GM19193 (cell line): ENCODE measurements around the gene CD3G.
A peak's percentile ranks its signal among the peaks of the same experiment; 100 is the strongest.

ENCODE experiments used
- POLR2A ChIP-seq: IDR thresholded peaks from 4 replicates; pipeline ENCODE4 v1.6.1; 2011; ENCODE audit not compliant: insufficient read depth, insufficient read length; ENCODE audit errors: extremely low read depth

Gene CD3G

GRCh38 chr11:118343248-118343647 lies 896 bp upstream of the CD3G start:
- TF ChIP-seq POLR2A: no peak

GRCh38 chr11:118349475-118349874 lies 5.3 kb downstream of the CD3G start:
- no peak for TF ChIP-seq POLR2A

GRCh38 chr11:118353084-118353710 lies 9.1 kb downstream of the CD3G start:
- TF ChIP-seq POLR2A: no peak

GRCh38 chr11:118358071-118358470 lies 13.9 kb downstream of the CD3G start:
- TF ChIP-seq POLR2A: no peak

GRCh38 chr11:118359295-118359958 lies 15.3 kb downstream of the CD3G start, which contains the start of gene UBE4A:
UBE4A (plus strand) TSS chr11:118359600; CDS start chr11:118365081, 5,481 bp downstream.
- peak; percentile 97 for TF ChIP-seq POLR2A

GRCh38 chr11:118364956-118365615 lies 20.9 kb downstream of the CD3G start:
- no peak for TF ChIP-seq POLR2A

- no peak for TF ChIP-seq POLR2A
Measured at GRCh38 chr11:118366287-118366686, 22.1 kb downstream of the CD3G start.

GRCh38 chr11:118370774-118371173 lies 26.6 kb downstream of the CD3G start:
- TF ChIP-seq POLR2A: no peak

GRCh38 chr11:118373263-118373662 lies 29.1 kb downstream of the CD3G start:
- no peak for TF ChIP-seq POLR2A

- TF ChIP-seq POLR2A: no peak
Measured at GRCh38 chr11:118373871-118374270, 29.7 kb downstream of the CD3G start.

- no peak for TF ChIP-seq POLR2A
Measured at GRCh38 chr11:118374729-118375128, 30.6 kb downstream of the CD3G start.

- no peak for TF ChIP-seq POLR2A
Measured at GRCh38 chr11:118375978-118376377, 31.8 kb downstream of the CD3G start.

GRCh38 chr11:118379497-118379896 lies 35.4 kb downstream of the CD3G start:
- no peak for TF ChIP-seq POLR2A

GRCh38 chr11:118380571-118380970 lies 36.4 kb downstream of the CD3G start:
- TF ChIP-seq POLR2A: no peak

- no peak for TF ChIP-seq POLR2A
Measured at GRCh38 chr11:118382954-118383353, 38.8 kb downstream of the CD3G start.

- TF ChIP-seq POLR2A: no peak
Measured at GRCh38 chr11:118383657-118384056, 39.5 kb downstream of the CD3G start.
